HG03520 (cell line): ENCODE data around the gene DOCK4.

ENCODE experiments used
- ATAC-seq: cut with Tn5 transposase; IDR thresholded peaks from one replicate; pipeline ENCODE4 v1.9.1; 2021; ENCODE audit warnings: mild to moderate bottlenecking, moderate library complexity; ENCODE audit not compliant: unreplicated experiment

The DOCK4 gene

DNA sequence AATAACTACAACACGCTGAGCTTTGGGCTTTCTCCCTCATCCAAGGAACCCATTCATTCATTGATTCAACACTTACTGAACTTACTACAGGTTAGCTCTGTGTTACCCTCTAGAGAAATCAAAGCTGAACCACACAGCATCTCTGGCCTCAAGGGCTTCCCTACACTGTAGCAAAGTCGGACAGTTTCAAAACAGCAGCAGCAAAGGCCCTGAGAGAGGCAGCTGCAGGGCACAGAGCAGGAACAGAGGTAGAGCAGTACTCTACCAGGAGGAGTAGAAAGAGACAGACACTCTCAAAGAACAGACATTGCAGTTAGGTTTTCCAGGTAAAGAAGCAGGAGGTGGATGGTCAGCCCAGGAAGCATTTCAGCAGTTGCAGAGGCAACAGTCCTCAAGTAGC is 16.1 kb downstream of the DOCK4 start:
- ATAC-seq, result no peak

DNA sequence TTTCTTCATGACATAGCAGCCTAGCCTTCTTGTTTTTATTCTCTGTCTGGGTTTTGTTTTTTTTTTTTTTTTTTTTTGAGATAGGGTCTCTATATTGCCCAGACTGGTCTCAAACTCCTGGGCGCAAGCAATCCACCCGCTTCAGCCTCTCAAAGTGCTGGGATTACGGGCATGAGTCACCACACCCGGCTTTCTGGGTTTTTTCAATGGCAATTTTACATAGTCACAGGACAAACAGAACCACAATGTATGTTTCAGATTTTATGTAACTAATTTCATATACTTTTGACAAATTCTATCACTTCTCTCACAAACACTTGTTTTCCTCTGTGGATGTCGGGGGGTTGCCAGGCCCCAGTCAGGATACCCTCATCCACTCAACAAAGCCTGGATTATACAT is 16.5 kb downstream of the DOCK4 start:
- no peak for ATAC-seq

DNA sequence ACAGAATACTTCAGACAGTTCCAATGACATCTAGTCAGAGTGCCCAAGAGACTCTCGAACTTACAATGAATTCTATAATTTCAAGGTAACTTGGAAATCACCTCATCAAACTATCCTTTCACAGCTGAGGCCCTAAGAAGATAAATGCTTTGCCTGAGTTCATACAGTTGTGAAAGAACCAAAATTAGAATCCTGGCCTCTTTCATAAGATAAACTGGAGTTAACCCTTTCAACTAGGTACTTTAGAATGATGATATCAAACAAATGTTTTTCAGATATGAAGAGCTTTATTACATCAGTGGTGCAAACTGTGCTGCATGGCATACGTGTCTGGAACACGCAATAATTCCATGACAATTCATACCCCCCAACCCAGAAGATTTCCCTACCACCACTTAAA is 17.9 kb downstream of the DOCK4 start:
- ATAC-seq, result no peak

DNA sequence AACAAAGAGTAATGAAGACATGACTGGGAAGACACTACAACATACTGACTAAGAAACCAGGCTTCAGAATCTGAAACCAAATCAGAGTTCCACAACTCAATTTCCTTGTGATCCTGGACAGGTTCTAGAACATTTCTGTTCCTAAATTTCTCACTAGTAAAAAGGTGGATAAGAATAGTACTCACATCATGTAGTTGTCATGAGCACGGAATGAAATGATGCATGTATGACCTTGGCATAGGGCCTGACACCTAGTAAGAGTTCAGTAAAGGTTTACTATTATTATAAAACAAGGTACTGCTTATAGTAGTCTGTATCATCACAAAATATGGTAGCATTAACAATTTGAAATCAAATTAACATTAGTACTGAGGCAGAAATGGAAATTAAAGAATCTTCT is 19.9 kb downstream of the DOCK4 start:
- ATAC-seq, result no peak

DNA sequence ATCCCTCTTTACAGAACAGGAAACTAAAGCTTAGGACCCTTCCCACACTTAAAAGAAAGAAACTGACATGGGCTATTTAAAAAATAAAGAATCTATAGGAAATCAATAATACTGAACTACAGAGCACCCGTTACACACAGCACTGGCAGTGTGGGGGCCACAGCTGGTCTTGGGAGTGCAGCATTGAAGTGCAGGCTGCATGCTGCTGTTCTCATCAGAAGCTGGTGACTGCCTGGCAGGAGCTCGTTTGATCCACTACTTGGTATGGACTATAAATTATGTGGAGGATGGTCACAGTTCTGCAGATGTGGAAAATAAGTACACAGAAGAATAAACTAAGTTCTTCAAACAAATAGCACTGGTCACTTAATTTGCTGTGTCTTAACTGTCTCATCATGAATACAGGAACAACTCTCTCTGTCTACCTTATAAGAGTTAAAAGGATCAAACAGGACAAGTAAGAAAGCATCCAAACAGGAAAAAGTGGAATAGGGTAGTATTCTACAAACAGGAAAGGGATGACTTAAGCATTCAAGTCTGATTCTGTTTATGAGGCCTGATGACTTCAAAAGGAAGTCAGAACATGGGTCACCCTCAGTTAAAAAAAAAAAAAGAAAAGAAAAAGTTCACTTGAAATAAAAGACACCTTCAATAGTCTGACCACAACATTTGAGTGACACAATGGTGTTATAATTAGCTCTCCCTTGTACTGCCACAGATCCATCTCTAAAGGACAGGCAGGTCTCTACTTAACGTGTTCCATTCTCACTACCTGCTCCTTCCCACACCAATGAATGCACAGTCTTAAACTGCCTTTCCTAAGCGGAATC is 21.0 kb downstream of the DOCK4 start:
- ATAC-seq, result no peak

DNA sequence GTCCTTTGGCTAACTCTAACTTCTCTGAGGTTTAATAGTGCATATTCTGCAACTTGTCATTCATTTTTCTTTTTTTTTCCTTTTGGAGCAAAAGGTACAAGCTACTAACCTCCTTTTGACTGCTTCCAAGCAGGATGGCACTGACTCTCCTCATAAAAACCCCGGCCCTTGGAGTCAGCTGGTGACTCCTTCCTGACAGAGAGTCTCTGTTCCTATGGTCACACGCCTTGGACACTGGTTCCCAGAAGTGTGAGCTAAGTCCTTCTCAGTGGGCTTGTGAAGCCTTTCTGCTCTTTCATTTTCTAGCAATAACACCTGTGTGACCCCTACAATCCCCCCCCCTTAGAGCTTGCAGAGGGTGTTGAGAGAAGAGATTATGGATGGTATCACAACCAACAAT is 21.7 kb downstream of the DOCK4 start:
- no peak for ATAC-seq

DNA sequence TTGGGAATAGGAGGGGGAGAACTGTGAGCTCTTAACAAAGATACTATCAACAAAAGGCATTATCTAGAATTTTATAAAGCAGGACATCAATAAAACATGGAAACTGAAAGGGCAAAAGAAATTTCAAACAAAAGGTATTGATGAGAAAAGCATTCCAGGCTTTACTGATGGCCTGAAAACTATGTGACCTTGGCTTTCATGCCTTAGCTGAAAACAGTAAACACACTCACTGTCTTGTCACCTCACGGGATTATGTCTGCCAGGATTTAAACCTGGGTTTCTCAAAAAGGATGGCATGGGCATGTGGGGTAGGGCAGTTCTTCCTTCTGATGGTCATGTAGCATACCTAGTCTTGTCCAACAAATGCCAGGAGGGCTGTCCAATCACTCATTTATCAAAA is 22.9 kb downstream of the DOCK4 start:
- ATAC-seq, result no peak

DNA sequence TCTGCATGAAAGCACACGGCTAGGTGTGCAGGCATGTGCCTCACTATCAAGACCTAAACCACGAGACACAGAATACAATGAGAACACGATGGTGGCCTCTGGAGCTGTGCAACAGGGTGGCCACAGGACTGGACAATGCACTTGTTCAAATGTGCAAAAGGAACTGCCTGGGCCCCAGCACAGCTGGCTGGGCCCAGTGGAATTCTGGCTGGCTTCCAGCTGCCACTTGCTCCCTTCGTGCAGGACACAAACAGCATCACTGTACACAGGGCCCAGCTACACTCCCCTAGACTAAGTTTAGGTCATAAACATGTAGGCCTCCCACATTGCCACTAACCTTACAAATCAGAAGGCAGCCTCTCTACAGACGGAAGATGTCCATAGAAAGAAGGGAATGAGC is 23.4 kb downstream of the DOCK4 start:
- ATAC-seq, result no peak

DNA sequence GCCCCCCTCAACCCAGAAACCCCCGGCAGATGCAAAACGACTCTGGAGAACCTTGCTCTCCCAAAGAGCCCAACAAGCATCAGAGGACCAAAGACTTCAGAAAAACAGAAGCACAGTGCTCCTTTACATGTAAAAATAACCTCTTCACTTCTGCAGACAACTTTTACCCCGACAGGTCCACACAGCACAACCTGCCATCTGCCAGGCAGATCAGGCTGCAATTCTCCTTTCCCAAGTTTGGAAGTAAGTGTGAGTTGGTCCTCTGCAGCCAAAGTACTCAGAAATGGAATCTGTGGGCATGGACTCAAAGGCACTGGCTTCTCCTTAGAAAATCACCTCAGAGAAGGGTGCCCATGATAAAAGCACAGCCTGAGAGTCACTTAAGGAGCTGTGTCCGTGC is 26.0 kb downstream of the DOCK4 start:
- no peak for ATAC-seq

DNA sequence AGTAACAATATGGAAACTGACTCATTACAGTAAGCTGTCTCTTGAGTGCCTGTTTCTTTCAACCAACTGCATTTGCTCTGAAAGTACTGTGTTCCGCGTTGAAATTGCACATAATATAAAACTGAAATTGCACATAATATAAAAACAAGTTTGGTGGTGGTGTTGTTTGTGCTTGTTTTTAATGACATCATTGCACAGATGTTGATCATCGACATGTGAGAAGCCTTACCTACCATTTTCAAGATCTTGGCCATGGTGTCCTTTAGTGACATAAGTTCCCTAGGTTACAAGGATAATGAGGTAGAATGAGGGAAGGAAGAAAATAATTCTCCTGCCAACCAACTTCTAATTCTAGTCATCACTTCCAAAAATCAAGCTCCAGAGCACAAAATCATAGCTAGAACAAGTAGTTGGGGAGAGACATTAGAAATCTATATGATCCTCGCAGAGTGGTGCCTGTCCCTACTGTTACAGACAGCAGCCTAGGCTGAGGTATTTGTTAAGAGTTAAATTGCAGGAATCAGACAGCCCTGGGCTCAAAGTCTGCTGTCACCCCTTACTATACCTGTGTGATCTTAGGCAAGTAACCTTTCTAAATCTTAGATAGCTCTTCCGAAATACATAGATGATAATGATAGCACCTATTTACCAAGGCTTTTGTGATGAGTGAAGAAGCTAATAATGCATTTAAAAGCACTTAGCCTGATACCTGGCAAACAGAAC is 29.3 kb downstream of the DOCK4 start:
- no peak for ATAC-seq

DNA sequence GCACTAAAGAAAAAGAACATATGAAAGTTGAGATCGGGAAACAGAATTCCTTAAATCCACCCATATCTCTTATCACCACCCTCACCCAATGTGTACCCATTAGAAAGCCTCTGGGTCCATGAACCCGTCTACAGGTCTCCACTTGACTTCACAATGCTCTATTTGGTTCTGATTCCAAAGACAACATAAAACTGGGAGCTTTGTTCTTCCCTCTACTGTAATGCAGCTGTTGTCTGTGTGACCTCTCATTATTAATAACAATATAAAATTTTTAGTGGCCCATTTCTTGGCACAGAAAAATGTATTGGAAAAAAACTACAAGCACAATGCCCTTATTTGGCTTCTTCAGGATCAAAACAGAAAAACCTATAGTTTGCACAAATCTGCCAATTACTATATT is 30.0 kb downstream of the DOCK4 start:
- ATAC-seq, result no peak

DNA sequence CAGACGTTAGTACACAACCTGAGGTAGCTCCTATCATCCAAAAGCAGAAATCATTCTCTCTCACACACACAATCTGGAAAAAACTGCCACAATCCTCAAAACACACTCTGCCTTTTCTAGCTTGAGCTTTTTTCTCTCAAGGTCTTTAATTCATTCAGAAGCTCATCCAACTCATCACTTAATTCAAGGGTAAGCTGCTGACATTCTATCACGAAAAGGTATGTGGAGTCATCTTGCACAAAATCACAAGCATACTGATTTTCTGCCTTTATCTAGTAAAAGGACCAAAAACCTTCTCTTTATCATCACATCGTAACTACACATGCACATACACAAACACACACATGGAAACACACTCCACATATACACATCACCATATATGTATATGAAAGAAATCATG is 32.0 kb downstream of the DOCK4 start:
- ATAC-seq, result no peak

DNA sequence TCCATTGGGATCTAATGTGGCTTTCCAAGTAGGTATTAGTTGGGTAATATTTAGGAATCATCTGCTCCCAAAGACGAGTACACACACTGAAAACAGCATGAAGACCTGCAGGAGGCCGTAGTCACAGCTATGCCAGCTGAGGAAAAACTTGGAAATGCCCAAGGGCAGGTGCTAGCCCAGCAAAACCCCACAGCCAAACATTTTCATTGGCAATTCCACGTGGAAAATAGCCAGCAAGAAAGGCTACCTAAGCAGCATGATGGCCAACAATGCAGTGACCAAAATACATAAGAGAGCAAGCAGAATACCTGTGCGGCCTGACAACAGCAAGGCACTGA is 32.7 kb downstream of the DOCK4 start:
- ATAC-seq, result no peak

DNA sequence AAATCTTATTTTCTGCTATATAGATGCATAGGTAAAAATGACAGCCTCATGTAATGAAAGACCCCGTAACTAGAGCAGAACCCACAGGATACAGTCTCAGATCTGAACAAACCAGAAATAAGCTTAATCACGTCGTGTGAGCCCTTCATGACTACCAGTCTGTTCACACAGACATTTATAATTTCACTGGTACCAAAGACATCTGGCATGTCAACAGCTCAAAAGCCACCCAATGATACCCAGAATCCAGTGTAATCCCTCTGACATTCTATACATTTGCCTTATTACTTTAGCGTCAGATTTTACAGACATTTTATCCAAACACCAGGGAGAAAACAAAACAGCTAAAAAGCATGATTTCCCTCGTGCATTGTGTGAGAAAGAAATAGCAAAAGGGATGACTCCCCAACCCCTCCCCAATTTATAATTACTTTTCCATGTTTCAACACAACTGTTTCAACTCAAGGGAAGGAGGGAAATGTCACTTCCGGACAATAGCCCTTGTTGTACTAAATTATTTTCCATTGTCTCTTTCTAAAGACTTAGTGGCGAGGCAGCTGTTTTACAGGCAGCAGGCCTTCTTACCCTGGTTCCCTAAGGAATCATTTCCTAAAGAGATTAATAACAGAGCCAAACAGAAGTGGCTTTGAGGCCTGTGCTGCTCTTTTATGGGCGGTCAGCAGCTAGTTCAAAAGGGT is 33.2 kb downstream of the DOCK4 start:
- ATAC-seq, result no peak

DNA sequence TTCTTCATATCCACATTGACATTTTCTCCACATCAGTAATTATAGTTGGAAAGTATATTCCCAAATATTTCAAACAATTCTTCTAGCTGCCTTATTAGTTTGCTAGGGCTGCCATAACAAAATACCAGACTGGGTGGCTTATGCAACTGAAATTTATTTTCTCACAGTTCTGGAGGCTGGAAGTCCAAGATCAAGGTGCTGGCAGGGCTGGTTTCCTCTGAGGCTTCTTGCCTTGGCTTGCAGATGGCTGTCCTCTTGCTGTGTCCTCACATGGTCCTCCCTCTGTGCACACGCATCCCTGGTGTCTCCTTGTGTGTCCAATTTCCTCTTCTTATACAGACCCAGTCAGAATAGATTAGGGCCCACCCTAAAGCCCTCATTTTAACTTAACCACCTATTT is 34.5 kb downstream of the DOCK4 start:
- ATAC-seq, result no peak

DNA sequence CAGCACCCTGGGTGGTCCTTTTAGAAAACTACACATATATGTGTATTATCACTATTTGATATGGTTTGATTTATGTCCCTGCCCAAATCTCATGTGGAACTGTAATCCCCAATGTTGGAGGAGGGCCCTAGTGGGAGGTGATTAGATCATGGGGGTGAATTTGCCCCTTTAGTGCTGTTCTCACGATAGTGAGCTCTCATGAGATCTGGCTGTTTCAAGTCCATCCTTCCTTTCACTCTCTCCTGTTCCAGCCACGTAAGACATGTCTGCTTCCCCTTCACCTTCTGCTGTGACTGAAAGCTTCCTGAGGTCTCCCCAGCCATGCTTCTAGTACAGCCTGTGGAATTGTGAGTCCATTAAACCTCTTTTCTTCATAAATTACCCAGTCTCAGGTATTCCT is 37.3 kb downstream of the DOCK4 start:
- no peak for ATAC-seq

DNA sequence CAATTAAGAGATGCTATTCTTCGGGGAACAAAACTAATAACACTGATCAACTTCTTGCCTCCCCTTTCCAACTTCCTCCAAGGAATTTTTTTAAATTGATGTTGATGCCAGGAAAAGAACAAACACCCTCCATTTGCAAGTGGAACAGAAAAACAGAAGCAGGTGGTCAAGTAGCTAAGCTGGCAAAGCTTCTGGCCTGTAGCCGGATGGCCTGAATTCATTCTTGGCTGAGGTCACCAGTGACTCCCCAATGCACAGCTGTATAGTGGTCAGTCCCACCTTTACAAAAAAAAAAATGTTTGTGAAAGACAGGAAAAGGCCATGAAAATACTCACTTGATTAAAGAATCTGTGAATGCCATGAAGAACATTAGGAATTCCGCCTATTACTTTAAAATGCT is 39.1 kb downstream of the DOCK4 start:
- no peak for ATAC-seq

DNA sequence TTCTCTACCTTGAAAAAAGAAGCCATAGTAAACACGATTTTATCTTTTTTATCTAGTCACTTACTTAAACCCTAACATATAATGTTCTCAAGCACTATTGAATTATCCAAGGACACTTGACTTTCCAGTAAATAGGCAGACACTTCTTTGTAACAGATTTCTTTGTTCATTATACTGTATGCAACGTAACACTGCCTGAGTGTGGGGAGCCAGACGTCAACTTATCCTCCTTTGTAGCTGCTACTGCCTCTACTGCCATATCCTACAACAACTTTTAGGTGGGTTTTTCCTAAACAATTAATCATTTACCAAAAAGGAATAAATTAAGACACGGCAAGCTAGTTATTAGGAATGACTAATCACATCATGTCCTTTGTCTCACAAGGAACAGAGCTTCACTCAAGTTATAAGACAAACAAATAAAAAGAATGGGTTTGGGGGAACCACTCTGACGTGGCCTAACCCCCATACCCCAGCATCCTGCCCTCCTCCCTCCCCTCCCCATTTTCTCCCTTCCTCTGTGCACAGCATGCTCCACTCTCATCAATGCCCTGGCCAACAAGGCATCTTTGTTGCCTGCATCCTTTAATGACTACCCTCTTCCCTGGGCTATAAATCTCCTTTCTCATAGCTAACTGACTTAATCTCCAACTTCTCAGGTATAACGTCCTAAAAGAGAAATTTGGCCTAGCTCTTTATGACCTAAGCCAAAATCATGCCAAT is 43.3 kb downstream of the DOCK4 start:
- ATAC-seq, result no peak

DNA sequence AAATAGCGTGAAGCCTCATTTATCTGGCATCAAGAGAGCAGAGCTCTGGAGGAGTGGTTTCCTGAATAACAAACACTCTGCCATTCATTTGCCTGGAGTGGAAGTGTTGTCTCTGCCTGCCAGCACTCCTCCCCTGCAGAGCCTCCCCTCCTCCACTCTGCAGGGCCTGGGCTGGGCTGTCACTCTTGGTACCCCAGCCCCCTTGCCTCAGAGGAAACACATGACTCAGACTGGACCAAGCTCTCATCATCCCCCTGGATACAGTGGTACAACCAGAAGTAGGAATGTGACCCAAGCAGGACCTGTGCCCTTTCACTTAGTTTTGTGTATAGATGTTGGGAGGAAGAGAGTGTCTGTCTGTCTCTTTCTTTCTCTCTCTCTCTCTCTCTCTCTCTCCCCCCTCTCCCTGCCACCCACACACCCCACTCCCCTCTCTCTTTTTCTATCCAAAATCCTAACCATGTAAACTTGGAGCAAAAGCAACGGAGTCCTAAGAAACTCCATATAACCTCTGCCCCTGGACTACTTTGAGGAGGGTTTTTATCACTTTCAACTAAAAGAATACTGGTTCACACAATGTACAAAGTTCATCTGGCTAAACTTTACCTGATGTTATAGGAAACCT is 43.9 kb downstream of the DOCK4 start:
- no peak for ATAC-seq

DNA sequence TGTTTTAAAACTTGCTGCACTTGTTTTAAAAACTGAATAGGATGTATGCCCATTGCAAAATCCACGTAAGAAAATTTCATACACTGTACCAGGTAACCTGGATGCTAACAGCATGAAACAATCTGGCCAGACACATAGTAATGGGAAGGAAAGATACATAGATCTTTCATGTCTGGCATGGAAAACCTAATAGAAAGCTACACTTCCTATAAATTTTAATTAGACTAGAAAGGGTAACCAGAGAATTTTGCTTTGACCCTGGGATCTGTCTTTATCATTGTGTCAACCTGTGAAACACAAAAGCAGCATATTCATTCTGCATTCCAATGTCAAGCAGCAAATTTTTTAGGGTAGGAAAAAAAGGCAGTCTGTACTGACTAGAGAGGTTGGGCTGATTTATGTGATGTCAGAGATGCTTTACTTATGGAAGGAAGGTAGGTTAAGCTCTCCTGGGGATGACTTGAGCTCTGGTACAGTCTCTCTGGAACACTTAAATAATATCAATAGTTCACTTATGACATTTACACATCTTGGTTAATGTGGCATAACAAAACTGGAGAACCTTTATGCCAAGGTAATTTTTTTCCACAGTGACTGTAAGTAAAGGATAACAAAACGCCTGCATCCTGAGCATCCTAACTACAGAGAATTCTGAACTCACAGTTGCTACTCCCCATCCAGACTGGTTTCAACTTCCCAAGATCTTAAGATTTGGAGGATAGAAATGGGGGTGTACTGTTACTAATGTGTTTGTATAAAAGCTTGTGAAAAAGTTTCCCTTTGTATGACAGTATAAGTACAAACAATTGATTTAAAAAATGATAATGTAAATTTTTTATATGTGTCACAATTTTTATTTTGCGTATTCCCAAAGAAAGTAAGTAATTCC is 44.7 kb downstream of the DOCK4 start:
- no peak for ATAC-seq
